HG03159 (cell line): ENCODE measurements around the gene EYS.
"Not testable (repeated sequence)": the region's sequence is repeated elsewhere in the genome, so short reads cannot be mapped to it uniquely, and the experiment has no call there.

Experiments
- ATAC-seq: cut with Tn5 transposase; IDR thresholded peaks from one replicate; pipeline ENCODE4 v1.9.1; 2021; ENCODE audit warnings: mild to moderate bottlenecking, moderate library complexity; ENCODE audit not compliant: unreplicated experiment

Gene EYS

GRCh38 chr6:63887002-63887751 lies 1819.8 kb downstream of the EYS start:
- ATAC-seq: no peak

GRCh38 chr6:63886341-63886740 lies 1820.7 kb downstream of the EYS start:
- no peak for ATAC-seq

- ATAC-seq: peak; percentile 44
Observed at GRCh38 chr6:63883597-63883996, 1823.4 kb downstream of the EYS start.

GRCh38 chr6:63882208-63882607 lies 1824.8 kb downstream of the EYS start:
- ATAC-seq: no peak

GRCh38 chr6:63881791-63882190 lies 1825.2 kb downstream of the EYS start:
- no peak for ATAC-seq

GRCh38 chr6:63872233-63872632 lies 1834.8 kb downstream of the EYS start:
- ATAC-seq: no peak

- no peak for ATAC-seq
Observed at GRCh38 chr6:63868351-63868750, 1838.7 kb downstream of the EYS start.

GRCh38 chr6:63864671-63865318 lies 1842.2 kb downstream of the EYS start:
- ATAC-seq: no peak

GRCh38 chr6:63864061-63864460 lies 1843.0 kb downstream of the EYS start:
- no peak for ATAC-seq

GRCh38 chr6:63862486-63863198 lies 1844.4 kb downstream of the EYS start:
- no peak for ATAC-seq

GRCh38 chr6:63859528-63859927 lies 1847.5 kb downstream of the EYS start:
- no peak for ATAC-seq

GRCh38 chr6:63858691-63859090 lies 1848.3 kb downstream of the EYS start:
- no peak for ATAC-seq

- no peak for ATAC-seq
Observed at GRCh38 chr6:63856271-63856670, 1850.8 kb downstream of the EYS start.

- no peak for ATAC-seq
Observed at GRCh38 chr6:63844287-63844686, 1862.7 kb downstream of the EYS start.

GRCh38 chr6:63839485-63839884 lies 1867.5 kb downstream of the EYS start:
- ATAC-seq: no peak

GRCh38 chr6:63828678-63829077 lies 1878.3 kb downstream of the EYS start:
- not testable (repeated sequence) for ATAC-seq

- ATAC-seq: no peak
Observed at GRCh38 chr6:63824722-63825121, 1882.3 kb downstream of the EYS start.

- no peak for ATAC-seq
Observed at GRCh38 chr6:63821442-63821841, 1885.6 kb downstream of the EYS start.

- no peak for ATAC-seq
Observed at GRCh38 chr6:63819831-63820230, 1887.2 kb downstream of the EYS start.

GRCh38 chr6:63817492-63818050 lies 1889.5 kb downstream of the EYS start:
- no peak for ATAC-seq

GRCh38 chr6:63816982-63817436 lies 1890.0 kb downstream of the EYS start:
- no peak for ATAC-seq
